Loucy (cell line): ENCODE results near the gene TMEM39B.

Experiments
- H2AFZ ChIP-seq: fragments of 200-600 bp; sonication (generic); 2 replicates; pipeline ENCODE4 v1.6.0; 2016; ENCODE audit warnings: antibody characterized with exemption, mild to moderate bottlenecking, low read length, moderate library complexity
- H3F3A ChIP-seq: fragments of 200-600 bp; 2 replicates; pipeline ENCODE4 v1.6.0; 2016; ENCODE audit warnings: antibody characterized with exemption, low read depth, mild to moderate bottlenecking
- H3K27me3 ChIP-seq: fragments of 200-600 bp; sonication (generic); 2 replicates; pipeline ENCODE4 v1.6.1; 2014; ENCODE audit warnings: low read length, mild to moderate bottlenecking; ENCODE audit not compliant: insufficient read depth, poor library complexity, severe bottlenecking
- H3K36me3 ChIP-seq: fragments of 200-600 bp; sonication (generic); 2 replicates; pipeline ENCODE4 v1.6.1; 2016; ENCODE audit warnings: low read length; ENCODE audit not compliant: insufficient read depth
- H3K4me1 ChIP-seq: fragments of 200-600 bp; sonication (generic); 2 replicates; pipeline ENCODE4 v1.5.1; 2014; ENCODE audit warnings: low read length, mild to moderate bottlenecking; ENCODE audit not compliant: insufficient read depth, poor library complexity, severe bottlenecking
- H3K4me2 ChIP-seq: fragments of 200-600 bp; sonication (generic); 2 replicates; pipeline ENCODE4 v1.6.0; 2014; ENCODE audit warnings: antibody characterized with exemption, low read length, low read depth, mild to moderate bottlenecking; ENCODE audit not compliant: poor library complexity, severe bottlenecking
- H3K4me3 ChIP-seq: fragments of 200-600 bp; sonication (generic); 2 replicates; pipeline ENCODE4 v1.5.1; 2014; ENCODE audit warnings: low read length, mild to moderate bottlenecking, mixed read lengths; ENCODE audit not compliant: poor library complexity, severe bottlenecking
- H3K79me2 ChIP-seq: fragments of 200-600 bp; sonication (generic); 2 replicates; pipeline ENCODE4 v1.6.1; 2014; ENCODE audit warnings: low read length; ENCODE audit not compliant: insufficient read depth
- H3K9ac ChIP-seq: fragments of 200-600 bp; sonication (generic); 2 replicates; pipeline ENCODE4 v1.6.0; 2014; ENCODE audit warnings: mild to moderate bottlenecking, low read depth, low read length, moderate library complexity; ENCODE audit not compliant: poor library complexity, severe bottlenecking
- H3K9me2 ChIP-seq: fragments of 200-600 bp; sonication (generic); replicated peaks from 2 replicates; pipeline ENCODE4 v1.6.1; 2016; ENCODE audit warnings: low read depth, low read length, mixed read lengths
- H3K9me3 ChIP-seq: fragments of 200-600 bp; sonication (generic); 2 replicates; pipeline ENCODE4 v1.6.1; 2014; ENCODE audit warnings: mild to moderate bottlenecking, antibody characterized with exemption, low read length, low read depth; ENCODE audit not compliant: insufficient read depth
- H4K20me1 ChIP-seq: fragments of 200-600 bp; sonication (generic); 2 replicates; pipeline ENCODE4 v1.6.0; 2014; ENCODE audit warnings: antibody characterized with exemption, low read length, mild to moderate bottlenecking; ENCODE audit not compliant: insufficient read depth, poor library complexity, severe bottlenecking
- CTCF ChIP-seq: fragments of 200-600 bp; sonication (generic); conservative IDR thresholded peaks from 2 replicates; pipeline ENCODE4 v1.5.1; 2014; ENCODE audit warnings: mild to moderate bottlenecking, antibody characterized with exemption, low read length
- EZH2phosphoT487 ChIP-seq: fragments of 200-600 bp; IDR thresholded peaks from 2 replicates; pipeline ENCODE4 v1.6.1; 2018; ENCODE audit warnings: antibody characterized with exemption, mild to moderate bottlenecking, moderate library complexity, borderline replicate concordance

The TMEM39B gene

DNA sequence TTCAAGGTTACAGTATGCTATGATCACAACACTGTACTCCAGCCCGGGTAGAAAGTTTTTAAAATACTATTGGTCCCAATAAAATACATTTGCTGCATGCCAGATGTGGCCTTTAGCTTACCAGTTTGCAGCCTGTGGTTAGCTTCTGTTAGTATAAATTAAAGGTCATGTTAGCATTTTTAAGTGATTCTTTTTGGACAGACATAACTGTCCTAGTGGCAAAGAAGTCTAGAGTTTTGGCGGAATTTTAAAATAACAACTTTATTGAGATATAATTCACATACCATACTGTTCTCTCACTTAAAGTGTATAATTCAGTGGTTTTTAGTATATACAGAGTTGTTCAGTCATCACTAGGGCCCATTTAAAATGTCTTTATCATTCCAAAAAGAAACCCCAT is 24.3 kb upstream of the TMEM39B start:
- Histone ChIP-seq H3K4me1 (no peaks in the 10 kb centered on the region), H3K4me3 (no peak overlapping the region), H2AFZ (no peak overlapping the region), H3K36me3 (peaks cover 32% of the 10 kb centered on the region), H3K79me2 (0 out of 2 replicates have a peak, but pooled peaks cover 4% of the 10 kb centered on the region), H4K20me1 (peaks cover 7% of the 10 kb centered on the region), H3K27me3 (no peaks in the 10 kb centered on the region), H3K9ac (no peak overlapping the region), H3K4me2 (no peak overlapping the region), H3F3A (no peaks in the 10 kb centered on the region), H3K9me2 (no peaks in the 10 kb centered on the region), H3K9me3 (no peaks in the 10 kb centered on the region)
- TF ChIP-seq EZH2phosphoT487 (no peak), CTCF (no peak)

GRCh38 chr1:32051706-32052105 is 21.0 kb upstream of the TMEM39B start:
- no peaks in the 10 kb centered on the region for H3F3A ChIP-seq
- no peaks in the 10 kb centered on the region for H3K4me1 ChIP-seq
- H3K9me2 ChIP-seq, result no peaks in the 10 kb centered on the region
- no peak overlapping the region for H2AFZ ChIP-seq
- no peaks in the 10 kb centered on the region for H3K9me3 ChIP-seq
- H3K27me3 ChIP-seq, result no peaks in the 10 kb centered on the region
- H3K79me2 ChIP-seq, result 0 out of 2 replicates have a peak, but pooled peaks cover 9% of the 10 kb centered on the region
- no peak overlapping the region for H3K9ac ChIP-seq
- no peak overlapping the region for H3K4me3 ChIP-seq
- no peak overlapping the region for H3K4me2 ChIP-seq
- peaks cover 62% of the 10 kb centered on the region for H3K36me3 ChIP-seq
- peaks cover 9% of the 10 kb centered on the region for H4K20me1 ChIP-seq
- TF ChIP-seq CTCF (no peak), EZH2phosphoT487 (no peak)

- Histone ChIP-seq H3K4me2 (no peak overlapping the region), H3K27me3 (no peaks in the 10 kb centered on the region), H3K9me3 (no peaks in the 10 kb centered on the region), H3K79me2 (0 out of 2 replicates have a peak, but pooled peaks cover 9% of the 10 kb centered on the region), H3K4me1 (no peaks in the 10 kb centered on the region), H4K20me1 (peaks cover 13% of the 10 kb centered on the region), H3K9ac (no peak overlapping the region), H3K36me3 (peaks cover 69% of the 10 kb centered on the region), H3F3A (no peaks in the 10 kb centered on the region), H2AFZ (no peak overlapping the region), H3K4me3 (no peak overlapping the region), H3K9me2 (no peaks in the 10 kb centered on the region)
- no peak for TF ChIP-seq EZH2phosphoT487
These were observed 19.9 kb upstream of the TMEM39B start for GRCh38 chr1:32052887-32053286.

GRCh38 chr1:32055416-32055815 is 17.3 kb upstream of the TMEM39B start:
- H3F3A ChIP-seq, result no peaks in the 10 kb centered on the region
- no peak for TF ChIP-seq CTCF
- no peak for TF ChIP-seq EZH2phosphoT487
- no peaks in the 10 kb centered on the region for H3K27me3 ChIP-seq
- peaks cover 10% of the 10 kb centered on the region for H4K20me1 ChIP-seq
- no peaks in the 10 kb centered on the region for H3K9me2 ChIP-seq
- no peak overlapping the region for H3K4me3 ChIP-seq
- H3K4me2 ChIP-seq, result no peak overlapping the region
- 0 out of 2 replicates have a peak, but pooled peaks cover 5% of the 10 kb centered on the region for H3K79me2 ChIP-seq
- H3K36me3 ChIP-seq, result peaks cover 88% of the 10 kb centered on the region
- no peak overlapping the region for H3K9ac ChIP-seq
- H2AFZ ChIP-seq, result no peak overlapping the region
- no peaks in the 10 kb centered on the region for H3K9me3 ChIP-seq
- no peaks in the 10 kb centered on the region for H3K4me1 ChIP-seq
